HepG2 (cell line): ENCODE measurements around the gene TRMT5. TPM values are rescaled to one million over a fixed set of nuclear protein-coding genes. Genes with fewer than 3 reads are reported as not detected.

Experiments used
- NR0B2 ChIP-seq: sonication (generic); formaldehyde crosslinking; IDR thresholded peaks from 2 replicates; pipeline ENCODE4 v1.4.0; 2020; ENCODE audit warnings: mild to moderate bottlenecking, missing genetic modification reagents
- ZNF225 ChIP-seq: sonication (generic); formaldehyde crosslinking; IDR thresholded peaks from 2 replicates; pipeline ENCODE4 v1.4.0; 2020; ENCODE audit warnings: mild to moderate bottlenecking, missing genetic modification reagents
- ZNF746 ChIP-seq: sonication (generic); formaldehyde crosslinking; IDR thresholded peaks from 2 replicates; pipeline ENCODE4 v1.8.0; 2022; ENCODE audit warnings: mild to moderate bottlenecking, missing genetic modification reagents
- polyA plus RNA-seq, 8 experiments: library from polyadenylated mRNA; depleted of rRNA in 3 of 8; stranded (reverse) in 7 of 8; unstranded in 1 of 8; fragments of >200 nt; fragmentation: Illumina TruSeq in 4 of 8; extraction: Trizol in 4 of 8; gene quantifications; 2 replicates each; pipeline versions ENCODE4 v1.2.1 to v1.2.3, GENCODE V29; 2011 to 2016; ENCODE audit warnings: low read depth in 4 of 8, missing spikeins in 1 of 8, mixed read lengths in 1 of 8; ENCODE audit not compliant: insufficient read depth in 1 of 8
- total RNA-seq, 5 experiments: library from RNA; depleted of rRNA; stranded (reverse); fragments of >200 nt; fragmentation: Illumina TruSeq; extraction: Trizol; gene quantifications; 2 replicates each; pipeline ENCODE4 v1.2.3, GENCODE V29; 2016; ENCODE audit warnings: low read depth in 1 of 5
- TF ChIP-seq, protein P1 (sequence below): sonication (generic); formaldehyde crosslinking; IDR thresholded peaks from 2 replicates; pipeline ENCODE4 v1.4.0; 2020; ENCODE audit warnings: mild to moderate bottlenecking, missing genetic modification reagents
- TF ChIP-seq, protein P2 (sequence below): IDR thresholded peaks from 2 replicates; pipeline ENCODE4 v1.6.1; 2016; ENCODE audit warnings: low read depth, borderline replicate concordance
- TF ChIP-seq, protein P3 (sequence below): sonication (generic); formaldehyde crosslinking; IDR thresholded peaks from 2 replicates; pipeline ENCODE4 v1.4.0; 2020; ENCODE audit warnings: missing genetic modification reagents, borderline replicate concordance
- TF ChIP-seq, protein P4 (sequence below): IDR thresholded peaks from 2 replicates; pipeline ENCODE4 v1.6.1; 2016; ENCODE audit warnings: control low read depth

TRMT5 gene
- total and polyA plus RNA-seq, 2 of the 13 experiments (the other 11 are each of a cell fraction or from before 2014, with no cell fraction given): 3.6 to 16.0 TPM

DNA sequence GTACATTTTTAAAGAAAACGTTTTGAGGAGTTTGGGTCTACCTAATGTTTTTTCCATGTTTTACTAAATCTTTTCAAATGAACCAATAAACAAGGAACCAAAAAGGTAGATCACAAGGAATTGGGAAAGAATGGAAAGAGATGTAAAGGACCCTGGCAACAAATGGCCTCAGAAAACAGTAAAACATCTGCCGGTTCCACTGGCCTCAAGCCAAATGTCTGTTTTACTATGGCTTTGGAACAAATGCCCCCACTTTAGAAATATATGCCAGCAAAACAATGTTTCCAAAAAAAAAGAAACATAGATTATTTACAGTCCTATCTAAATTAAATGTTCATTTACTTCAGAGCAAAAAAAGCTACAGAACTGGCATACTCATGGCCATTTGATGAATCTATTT lies 3.0 kb downstream of the TRMT5 start (continued):
- TF ChIP-seq, protein P1, sequence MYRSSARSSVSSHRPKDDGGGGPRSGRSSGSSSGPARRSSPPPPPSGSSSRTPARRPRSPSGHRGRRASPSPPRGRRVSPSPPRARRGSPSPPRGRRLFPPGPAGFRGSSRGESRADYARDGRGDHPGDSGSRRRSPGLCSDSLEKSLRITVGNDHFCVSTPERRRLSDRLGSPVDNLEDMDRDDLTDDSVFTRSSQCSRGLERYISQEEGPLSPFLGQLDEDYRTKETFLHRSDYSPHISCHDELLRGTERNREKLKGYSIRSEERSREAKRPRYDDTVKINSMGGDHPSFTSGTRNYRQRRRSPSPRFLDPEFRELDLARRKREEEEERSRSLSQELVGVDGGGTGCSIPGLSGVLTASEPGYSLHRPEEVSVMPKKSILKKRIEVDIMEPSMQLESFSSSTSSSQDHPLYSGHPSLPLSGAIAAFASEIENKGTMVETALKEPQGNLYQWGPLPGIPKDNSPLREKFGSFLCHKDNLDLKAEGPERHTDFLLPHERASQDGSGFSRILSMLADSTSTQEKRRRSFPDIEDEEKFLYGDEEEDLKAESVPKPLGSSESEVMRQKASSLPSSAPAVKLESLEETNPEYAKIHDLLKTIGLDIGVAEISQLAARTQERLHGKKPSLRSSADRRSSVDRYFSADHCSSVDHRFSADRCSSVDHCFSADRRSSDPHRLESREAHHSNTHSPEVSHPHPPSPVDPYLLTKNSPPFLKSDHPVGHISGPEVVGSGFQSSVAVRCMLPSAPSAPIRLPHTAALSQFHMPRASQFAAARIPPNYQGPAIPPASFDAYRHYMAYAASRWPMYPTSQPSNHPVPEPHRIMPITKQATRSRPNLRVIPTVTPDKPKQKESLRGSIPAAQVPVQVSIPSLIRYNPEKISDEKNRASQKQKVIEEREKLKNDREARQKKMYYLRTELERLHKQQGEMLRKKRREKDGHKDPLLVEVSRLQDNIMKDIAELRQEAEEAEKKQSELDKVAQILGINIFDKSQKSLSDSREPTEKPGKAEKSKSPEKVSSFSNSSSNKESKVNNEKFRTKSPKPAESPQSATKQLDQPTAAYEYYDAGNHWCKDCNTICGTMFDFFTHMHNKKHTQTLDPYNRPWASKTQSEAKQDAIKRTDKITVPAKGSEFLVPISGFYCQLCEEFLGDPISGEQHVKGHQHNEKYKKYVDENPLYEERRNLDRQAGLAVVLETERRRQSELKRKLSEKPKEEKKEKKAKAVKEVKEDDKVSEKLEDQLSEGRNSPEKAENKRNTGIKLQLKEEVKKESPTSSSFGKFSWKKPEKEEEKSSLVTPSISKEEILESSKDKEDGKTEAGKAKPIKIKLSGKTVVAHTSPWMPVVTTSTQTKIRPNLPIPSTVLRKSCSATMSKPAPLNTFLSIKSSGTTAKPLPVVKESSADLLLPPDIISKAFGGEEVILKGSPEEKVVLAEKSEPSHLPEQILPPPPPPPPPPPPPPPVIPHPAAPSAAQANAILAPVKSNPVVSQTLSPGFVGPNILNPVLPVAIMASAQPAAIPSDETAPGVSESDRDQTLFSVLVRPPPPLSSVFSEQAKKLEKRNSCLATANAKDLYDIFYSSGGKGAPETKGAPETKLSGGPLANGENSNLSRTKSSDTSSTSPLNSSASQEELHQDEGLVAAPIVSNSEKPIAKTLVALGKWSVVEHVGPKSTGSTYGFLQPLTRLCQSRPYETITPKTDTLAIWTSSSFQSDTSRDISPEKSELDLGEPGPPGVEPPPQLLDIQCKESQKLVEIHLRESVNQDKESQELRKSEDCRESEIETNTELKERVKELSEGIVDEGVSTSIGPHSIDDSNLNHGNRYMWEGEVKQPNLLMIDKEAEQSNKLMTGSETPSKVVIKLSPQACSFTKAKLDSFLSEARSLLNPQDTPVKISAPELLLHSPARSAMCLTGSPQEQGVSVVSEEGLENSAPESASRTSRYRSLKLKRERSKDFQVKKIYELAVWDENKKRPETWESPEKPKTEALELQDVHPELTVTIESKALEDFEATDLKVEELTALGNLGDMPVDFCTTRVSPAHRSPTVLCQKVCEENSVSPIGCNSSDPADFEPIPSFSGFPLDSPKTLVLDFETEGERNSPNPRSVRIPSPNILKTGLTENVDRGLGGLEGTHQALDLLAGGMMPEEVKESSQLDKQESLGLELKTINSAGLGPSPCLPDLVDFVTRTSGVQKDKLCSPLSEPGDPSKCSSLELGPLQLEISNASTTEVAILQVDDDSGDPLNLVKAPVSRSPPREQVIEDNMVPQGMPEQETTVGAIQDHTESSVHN (CRISPR knock-in tag): no peak
- TF ChIP-seq ZNF225 (CRISPR knock-in tag) (no peak), NR0B2 (CRISPR knock-in tag) (no peak), ZNF746 (CRISPR knock-in tag) (no peak)
- TF ChIP-seq, protein P2, sequence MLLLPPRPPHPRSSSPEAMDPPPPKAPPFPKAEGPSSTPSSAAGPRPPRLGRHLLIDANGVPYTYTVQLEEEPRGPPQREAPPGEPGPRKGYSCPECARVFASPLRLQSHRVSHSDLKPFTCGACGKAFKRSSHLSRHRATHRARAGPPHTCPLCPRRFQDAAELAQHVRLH: no peak
- TF ChIP-seq, protein P3, sequence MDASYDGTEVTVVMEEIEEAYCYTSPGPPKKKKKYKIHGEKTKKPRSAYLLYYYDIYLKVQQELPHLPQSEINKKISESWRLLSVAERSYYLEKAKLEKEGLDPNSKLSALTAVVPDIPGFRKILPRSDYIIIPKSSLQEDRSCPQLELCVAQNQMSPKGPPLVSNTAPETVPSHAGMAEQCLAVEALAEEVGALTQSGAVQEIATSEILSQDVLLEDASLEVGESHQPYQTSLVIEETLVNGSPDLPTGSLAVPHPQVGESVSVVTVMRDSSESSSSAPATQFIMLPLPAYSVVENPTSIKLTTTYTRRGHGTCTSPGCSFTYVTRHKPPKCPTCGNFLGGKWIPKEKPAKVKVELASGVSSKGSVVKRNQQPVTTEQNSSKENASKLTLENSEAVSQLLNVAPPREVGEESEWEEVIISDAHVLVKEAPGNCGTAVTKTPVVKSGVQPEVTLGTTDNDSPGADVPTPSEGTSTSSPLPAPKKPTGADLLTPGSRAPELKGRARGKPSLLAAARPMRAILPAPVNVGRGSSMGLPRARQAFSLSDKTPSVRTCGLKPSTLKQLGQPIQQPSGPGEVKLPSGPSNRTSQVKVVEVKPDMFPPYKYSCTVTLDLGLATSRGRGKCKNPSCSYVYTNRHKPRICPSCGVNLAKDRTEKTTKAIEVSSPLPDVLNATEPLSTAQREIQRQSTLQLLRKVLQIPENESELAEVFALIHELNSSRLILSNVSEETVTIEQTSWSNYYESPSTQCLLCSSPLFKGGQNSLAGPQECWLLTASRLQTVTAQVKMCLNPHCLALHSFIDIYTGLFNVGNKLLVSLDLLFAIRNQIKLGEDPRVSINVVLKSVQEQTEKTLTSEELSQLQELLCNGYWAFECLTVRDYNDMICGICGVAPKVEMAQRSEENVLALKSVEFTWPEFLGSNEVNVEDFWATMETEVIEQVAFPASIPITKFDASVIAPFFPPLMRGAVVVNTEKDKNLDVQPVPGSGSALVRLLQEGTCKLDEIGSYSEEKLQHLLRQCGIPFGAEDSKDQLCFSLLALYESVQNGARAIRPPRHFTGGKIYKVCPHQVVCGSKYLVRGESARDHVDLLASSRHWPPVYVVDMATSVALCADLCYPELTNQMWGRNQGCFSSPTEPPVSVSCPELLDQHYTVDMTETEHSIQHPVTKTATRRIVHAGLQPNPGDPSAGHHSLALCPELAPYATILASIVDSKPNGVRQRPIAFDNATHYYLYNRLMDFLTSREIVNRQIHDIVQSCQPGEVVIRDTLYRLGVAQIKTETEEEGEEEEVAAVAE (CRISPR knock-in tag): no peak
- TF ChIP-seq, protein P4, sequence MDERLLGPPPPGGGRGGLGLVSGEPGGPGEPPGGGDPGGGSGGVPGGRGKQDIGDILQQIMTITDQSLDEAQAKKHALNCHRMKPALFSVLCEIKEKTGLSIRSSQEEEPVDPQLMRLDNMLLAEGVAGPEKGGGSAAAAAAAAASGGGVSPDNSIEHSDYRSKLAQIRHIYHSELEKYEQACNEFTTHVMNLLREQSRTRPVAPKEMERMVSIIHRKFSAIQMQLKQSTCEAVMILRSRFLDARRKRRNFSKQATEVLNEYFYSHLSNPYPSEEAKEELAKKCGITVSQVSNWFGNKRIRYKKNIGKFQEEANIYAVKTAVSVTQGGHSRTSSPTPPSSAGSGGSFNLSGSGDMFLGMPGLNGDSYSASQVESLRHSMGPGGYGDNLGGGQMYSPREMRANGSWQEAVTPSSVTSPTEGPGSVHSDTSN: no peak
